Dermis blood vessel endothelial cell (primary cell): Measurements from ENCODE around the gene HAPLN1. TPM values are rescaled to one million over a fixed set of nuclear protein-coding genes. Genes with fewer than 3 reads are reported as not detected.
"Not testable (repeated sequence)": the region's sequence is repeated elsewhere in the genome, so short reads cannot be mapped to it uniquely, and the experiment has no call there.

Source experiments
- DNase-seq: peaks from one replicate; pipeline ENCODE4 v3.0.0; 2010
- total RNA-seq: library from RNA; depleted of rRNA; stranded (reverse); fragments of >200 nt; gene quantifications from 2 replicates; pipeline ENCODE4 v1.2.3, GENCODE V29; 2014

The HAPLN1 gene
- total RNA-seq = under 0.01 TPM in 1 of 2 replicates, not detected in the other

DNA sequence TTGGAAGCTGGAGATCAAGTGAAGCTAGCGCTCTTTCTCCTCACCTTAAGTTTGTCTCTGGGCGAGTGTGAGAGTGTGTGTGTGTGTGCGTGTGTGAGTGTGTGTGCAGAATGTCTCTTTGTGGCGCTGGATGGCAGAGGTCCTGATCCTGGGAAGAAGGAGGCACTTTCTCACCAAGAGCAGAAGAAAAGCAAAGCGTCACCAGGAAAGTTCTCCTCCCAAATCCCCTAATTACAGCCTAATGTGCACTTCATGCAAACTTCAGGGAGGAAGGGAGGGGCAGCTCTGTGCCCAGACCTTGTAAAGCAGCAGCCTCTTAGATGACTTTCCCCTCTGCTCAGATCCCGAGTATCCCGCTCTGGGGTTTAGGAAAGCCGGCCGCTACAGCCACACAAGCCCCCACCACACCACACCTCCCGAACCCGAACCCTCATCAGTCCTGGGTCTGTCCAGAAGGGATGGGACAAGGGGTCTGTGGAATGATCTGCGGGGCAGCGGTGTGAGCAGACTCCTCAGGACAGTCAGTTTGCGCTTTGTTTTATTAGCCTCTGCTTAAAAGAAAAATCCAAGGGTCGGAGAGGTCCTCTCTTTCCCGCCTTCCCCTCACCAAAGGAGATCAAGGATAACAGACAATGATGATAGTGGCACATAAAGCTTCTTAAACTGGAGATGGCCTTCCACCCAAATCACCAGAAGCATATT is at the start of gene HAPLN1:
Gene HAPLN1, minus strand, starts transcription at position 20 of the 702 bp plus-strand sequence. CDS start 47,332 bp downstream, outside the sequence.
- DNase-seq = peak; percentile 2

DNA sequence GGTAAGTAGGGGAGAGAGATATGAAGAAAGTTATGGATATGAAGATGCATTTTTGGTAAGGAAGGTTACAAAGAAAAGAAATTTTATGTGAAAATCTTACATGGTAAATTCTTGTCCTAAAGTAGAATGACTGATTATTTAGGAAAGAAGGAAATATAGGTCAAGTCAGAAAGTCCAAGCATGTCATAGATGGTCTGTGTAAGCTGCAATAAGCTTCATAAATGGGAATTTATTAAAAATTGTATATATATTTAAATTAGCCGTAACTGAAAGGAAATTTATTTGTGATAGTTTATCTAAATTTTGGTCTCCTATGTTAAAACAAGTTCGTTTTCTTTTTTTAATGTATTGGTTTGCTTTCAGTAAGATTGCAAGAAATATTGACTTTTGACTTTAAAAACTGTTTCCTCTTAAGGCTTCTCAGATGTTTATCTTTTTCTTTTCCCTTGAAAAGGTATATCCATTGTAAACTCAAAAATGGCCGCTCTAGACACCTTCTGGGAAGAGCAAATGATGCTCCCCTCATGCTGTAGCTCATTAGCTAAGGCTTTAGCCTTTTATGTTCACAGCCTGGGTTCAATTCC is 46.8 kb upstream of the HAPLN1 start:
- no peak for DNase-seq

DNA sequence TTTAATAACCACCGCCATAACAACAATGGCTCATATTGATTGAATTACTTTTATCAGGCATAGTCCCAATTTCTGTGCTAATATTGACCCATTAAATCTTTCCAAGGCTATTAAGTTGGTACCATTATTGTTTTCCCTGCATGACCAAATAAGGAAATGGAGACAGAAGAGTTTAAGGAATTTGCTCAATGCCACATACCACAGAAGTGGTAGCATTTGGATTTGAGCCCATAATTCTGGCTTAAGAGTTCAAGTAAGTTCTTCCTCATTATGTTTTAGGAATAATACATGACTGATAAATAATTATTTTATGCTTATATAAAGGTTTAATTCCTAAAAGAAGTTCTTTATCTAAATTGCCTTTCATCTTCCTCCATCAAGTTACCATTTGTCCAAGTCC is 43.4 kb upstream of the HAPLN1 start:
- no peak for DNase-seq

DNA sequence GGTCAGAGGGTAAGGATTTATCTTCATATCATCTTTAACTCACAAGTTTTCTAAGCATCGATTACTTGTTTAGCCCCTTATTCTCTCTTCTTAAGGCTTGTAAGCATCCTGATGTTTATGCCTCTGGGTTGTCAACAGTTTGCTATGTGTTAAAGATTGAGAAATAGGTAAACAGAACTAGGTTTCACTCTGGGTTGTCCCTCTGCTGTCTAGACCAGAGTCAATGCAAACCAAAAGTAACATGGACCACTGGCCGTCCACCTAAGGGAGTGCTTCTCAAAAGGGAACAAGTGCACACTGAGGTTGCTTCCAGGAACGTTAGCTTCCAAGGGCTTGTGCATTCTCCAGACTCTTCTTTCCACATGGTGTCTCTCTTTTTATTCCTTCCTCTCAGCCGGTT is 39.9 kb upstream of the HAPLN1 start:
- no peak for DNase-seq

DNA sequence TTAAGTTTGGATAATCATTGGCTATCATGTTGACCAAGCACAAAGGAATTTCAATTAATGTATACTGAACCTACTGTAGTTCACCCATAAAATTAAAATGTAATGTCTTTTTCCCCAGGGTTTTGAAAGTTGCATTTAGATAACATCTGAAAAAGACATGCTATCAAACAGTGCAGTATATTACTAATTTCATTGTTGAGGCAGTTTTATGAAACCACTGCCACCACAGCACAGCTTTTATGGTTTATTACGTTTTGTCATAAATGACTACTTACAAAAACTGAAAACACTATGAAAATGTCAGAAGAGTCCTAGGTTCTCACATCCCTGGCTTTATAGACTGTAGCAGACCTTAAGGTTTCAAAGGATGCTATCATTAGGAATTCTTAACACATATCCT is 32.0 kb upstream of the HAPLN1 start:
- no peak for DNase-seq

DNA sequence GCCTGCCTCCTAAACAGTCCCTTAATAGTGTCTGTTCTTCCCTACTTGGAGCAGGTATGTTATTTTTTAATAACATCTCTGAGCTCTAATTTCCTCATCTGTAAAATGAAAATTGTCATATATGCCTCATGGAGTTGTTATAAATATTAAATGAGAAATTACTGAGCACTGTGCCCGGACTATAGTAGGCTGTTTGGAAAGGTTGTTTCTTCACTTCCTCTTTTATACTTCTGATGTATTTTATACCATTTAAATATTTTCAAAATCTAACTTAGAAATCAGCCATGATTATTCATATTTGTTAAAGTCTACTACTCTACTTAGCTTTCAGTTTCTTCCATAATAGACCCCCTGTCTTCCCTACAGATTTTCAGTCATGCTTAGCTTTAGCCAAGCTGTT is 30.5 kb upstream of the HAPLN1 start:
- no peak for DNase-seq

DNA sequence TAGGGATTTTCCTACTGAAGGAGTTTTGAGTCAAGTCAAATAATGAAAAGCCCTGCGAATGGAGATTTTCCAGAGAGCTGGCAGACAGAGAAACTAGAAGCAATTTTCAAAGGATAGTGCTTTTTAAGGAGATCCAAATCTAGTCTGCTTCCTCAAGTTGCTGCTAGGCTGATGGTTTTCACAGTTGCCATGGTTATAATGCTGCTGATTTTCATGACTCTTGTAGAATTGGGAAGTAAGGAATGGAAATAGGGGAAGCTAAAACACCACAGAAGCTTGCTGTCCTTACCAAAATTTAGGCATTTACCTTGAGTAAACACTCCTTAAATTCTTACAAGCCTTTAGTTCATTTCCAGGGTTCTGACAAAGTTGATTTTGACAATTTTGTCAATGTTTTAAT is 30.1 kb upstream of the HAPLN1 start:
- no peak for DNase-seq

DNA sequence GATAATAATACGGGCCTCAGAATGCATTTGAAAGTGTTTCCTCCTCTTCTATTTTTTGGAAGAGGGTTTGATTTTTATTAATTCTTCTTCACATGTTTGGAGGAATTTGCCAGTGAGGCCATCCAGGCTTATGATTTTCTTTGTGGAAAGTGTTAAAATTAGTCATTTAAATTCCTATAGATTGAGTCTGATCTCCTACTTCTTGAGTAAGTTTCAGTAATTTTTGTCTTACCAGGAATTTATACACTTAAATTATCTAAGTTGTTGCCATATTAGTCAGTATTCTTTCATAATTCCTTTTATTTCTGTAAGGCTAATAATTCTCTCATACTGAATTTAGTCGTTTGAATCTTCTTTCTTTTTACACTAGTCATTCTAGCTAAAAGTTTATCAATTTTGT is 25.2 kb upstream of the HAPLN1 start:
- DNase-seq = no peak

DNA sequence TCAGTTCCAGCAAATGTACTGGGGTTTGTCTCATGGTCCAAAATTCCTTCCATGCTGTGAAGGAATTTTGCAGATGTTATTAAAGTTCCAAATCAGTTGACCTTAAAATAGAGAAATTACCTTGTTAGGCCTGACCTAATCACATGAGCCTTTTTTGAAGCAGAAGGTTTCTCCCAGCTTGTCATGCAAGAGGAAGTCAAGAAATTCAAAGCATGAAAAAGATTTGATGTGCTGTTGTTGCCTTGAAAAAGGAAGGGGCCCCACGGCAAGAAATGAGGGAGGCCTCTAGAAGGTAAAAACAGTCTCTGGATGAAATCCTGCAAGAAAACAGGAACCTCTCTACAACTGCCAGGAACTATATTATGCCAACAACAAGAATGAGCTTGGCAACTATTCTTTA is 24.2 kb upstream of the HAPLN1 start:
- no peak for DNase-seq

DNA sequence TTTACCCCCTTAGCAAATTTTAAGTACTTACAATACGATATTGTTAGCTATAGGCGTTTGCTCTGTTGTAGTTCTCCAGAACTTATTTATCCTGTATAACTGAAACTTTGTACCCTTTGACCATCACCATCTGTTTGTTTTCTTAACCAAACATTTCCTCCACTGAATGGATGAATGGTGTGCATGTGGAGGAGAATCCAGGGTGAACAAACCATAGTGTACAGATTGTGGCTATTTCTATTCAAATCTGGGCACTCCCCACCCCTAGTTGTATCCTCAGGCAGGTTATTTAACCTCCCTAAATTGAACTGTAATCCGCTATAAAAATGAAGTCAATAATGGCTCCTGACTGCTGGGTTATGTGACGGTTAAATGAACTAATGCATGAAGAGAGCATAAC is 21.4 kb upstream of the HAPLN1 start:
- DNase-seq = no peak

DNA sequence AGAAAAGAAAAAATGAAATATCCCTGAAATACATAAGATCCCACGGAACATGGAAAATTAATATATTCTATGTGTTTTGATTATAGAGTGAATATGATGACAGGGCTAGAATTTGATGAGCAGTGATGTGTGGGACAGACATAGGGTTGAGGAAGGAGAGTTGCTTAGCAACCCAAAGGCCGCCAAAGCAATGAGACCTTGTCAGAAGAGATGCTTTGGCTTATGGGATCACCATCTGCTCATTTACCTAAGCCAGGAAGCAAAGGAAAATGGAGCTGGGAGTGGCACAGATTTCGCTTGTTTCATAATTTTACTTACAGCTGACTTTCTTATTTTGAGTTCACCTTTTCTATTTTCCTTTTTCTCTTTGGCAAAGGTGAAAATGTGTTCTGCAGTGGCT is 20.9 kb upstream of the HAPLN1 start:
- no peak for DNase-seq

DNA sequence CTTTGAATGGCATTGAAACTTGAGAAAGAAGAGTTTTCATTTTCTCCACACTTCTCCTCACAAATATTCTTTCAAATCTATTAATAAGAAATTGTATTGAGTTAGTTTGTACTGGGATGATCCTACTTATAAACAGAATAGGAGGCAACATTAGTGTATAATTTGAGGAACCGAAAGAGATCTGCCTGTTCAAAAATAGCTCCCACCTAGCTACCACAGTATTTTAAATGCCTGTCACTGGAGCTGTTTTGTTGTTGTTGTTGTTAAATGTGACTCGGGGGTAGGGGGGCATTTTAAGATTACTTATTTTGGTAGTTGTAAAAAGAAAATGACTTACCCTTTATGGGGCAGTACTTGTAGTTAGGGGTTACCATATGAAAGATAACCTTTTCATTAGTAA is 20.1 kb upstream of the HAPLN1 start:
- DNase-seq = no peak

DNA sequence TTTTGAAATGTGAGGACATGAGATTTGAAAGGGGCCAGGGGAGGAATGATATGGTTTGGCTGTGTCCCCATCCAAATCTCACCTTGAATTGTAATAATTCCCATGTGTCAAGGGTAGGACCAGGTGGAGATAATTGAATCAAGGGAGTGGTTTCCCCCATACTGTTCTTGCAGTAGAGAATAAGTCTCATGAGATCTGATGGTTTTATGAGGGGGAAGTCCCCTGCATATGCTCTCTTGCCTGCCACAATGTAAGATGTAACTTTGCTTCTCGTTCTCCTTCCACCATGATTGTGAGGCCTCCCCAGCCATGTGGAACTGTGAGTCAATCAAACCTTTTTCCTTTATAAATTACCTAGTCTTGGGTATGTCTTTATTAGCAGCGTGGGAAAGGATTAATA is 15.5 kb upstream of the HAPLN1 start:
- DNase-seq = not testable (repeated sequence)

DNA sequence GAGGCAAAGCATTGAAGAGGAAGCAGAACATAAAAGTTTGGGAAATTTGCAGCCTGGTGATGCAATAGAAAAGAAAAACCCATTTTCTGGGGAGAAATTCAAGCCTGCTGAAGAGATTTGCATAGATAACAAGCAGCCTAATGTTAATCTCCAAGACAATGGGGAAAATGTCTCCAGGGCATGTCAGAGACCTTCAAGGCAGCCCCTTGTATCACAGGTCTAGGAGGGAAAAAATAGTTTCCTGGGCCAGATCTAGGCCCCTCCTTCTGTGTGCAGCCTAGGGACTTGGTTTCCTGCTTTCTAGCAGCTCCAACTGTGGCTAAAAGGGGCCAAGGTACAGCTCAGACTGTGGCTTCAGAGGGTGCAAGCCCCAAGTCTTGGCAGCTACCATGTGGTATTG is 14.4 kb upstream of the HAPLN1 start:
- not testable (repeated sequence) for DNase-seq

DNA sequence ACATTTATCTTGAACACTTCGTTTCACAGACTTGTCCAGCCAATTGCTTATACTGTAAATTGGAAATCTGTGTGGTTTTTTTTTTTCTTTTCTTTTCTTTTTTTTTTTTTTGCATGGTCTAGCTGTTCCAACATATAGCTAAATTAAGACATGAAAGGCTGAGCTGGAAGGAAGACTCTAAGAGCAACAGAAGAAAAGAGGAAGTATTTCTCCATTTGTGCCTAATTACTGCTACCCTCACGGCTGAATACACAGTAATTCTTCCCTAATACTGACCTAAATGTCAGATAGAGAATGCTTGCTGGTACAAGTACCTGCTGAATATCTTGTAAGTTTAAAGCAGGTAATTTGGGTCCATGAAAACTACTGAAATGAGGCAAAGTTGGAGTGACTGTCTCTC is 11.0 kb upstream of the HAPLN1 start:
- no peak for DNase-seq

DNA sequence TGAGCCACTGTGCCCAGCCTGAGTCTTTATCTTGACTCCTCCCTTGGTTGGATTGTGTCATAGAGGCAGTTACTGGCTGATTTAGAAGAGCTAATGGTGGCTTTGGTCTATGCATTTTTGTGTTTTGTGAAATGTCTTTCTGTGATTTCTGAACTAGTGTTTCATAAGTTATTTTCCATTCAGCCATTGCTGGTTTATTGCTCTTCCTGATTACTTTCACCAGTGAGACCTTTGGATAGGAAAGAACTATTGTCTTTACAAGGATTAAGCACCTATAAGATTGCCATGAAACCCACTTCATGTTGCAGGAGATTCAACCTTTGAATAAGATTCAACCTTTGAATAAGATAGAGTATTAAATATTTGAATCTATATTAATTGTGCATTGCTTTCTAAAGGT is 8.7 kb upstream of the HAPLN1 start:
- no peak for DNase-seq

DNA sequence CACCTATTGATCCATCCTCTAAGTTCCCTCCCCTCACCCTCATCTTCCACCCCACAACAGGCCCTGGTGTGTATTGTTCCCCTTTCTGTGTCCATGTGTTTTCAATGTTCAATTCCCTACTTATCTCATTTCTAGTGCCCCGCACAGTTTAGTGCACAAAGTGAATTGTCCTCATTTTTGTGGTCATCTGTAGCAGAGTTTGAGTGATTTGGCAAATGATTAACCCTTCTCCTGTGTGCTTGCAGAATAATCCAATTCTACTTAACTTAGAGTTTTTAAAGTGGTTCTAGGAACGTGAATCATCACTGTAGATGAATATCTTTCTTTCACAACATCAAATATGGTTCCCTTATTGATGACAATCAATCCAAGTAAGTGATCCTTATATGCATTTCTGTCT is 6.3 kb upstream of the HAPLN1 start:
- no peak for DNase-seq

DNA sequence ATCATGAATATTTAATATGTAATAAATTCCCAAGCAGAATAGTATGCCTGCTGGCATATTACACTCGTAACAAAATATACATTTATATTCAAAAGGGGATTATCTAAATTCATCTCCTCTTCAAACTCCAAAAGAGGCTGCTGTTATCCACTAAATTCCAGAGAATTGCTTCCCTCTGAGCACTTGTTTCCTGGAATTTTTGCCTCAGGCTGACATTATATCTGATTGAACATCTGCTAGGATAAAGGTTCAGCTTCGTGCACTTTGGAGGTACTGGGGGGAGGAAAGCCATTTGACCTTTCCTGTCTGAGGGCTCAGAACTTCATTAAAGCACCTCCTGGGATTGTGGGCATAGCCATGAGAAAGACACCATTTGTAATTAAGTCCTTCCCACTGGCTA is 4.3 kb upstream of the HAPLN1 start:
- no peak for DNase-seq

DNA sequence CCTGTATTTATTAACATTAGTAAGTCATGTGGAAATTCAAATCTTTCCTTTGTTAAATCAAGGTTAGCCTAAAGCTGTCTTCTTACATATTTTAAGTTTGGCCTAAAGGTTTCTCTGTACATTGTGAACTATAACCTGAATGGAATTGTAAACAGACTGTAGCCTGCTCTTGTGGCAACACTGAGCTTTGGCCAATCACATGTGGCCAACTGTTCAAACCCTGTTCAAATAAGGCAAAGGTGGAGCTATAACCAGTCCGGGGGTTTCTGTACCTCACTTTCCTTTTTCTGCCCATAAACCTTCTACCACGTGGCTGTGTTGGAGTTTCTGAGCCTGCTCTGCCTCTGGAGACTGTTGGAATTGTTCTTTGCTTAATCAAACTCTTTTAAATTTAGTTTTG is 3.3 kb upstream of the HAPLN1 start:
- DNase-seq = no peak

DNA sequence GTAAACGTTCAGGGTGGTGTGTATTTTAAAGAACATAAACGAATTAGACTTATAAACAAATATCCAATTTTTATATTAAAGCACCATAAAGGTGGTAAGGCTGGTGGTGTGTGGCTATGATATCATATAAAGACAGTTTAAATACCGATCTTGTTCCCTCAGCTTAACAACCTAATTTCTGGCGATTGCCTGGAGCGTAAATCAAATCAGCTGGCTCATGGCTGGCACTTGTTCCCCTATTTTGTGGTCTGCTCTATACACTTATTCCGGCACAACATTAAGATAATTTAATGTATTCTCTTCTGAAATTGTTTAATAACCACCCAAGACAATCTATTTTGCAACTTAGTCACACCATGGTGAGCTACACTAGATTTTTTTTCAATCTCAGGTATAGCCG is 2.4 kb upstream of the HAPLN1 start:
- no peak for DNase-seq

DNA sequence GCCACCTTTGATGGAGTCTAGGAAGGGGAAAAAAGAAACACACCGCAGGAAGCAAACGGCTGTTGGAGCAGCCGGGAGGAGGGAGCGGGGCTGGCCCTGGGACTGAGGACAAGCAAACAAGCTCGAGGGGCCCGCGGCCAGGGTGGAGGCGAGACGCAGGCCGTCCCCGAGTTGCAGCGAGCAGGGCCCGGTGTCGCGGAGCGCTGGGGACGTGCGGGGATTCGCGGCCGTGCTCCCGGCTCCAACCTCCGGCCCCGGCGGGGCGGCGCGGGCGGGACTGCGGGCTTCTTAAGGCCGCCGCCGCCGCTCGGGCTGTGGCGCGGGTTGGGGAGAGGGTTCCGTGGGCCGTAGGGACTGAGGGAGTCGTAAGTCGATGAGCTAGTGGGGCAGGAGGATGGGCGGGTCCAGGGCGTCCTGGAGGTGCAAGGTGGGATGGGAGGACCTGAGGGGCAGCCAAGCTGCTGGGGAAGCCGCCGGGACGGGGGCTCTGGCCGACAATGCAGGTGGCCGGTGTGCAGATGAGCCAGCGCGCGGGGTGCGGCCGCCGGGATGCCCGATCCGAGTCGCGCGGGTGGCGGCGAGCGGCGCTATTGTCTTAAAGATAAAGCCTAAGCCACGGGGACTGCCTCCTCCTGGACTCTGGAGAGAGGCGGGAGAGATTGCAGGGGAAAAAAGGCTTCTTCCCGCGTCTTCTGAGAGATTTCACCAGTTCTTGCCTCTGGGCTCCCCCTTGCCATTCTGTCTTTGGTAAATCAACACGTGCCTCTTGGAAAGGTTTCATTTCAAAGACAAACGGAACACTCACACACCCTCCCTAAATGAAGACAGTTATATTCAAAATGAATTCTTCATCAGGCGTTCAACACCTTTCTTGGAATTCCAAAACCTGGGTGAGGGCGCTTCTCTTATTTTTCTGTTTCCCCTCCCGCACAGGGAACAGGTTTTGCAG is 1.6 kb upstream of the HAPLN1 start:
- peak; percentile 69 for DNase-seq

DNA sequence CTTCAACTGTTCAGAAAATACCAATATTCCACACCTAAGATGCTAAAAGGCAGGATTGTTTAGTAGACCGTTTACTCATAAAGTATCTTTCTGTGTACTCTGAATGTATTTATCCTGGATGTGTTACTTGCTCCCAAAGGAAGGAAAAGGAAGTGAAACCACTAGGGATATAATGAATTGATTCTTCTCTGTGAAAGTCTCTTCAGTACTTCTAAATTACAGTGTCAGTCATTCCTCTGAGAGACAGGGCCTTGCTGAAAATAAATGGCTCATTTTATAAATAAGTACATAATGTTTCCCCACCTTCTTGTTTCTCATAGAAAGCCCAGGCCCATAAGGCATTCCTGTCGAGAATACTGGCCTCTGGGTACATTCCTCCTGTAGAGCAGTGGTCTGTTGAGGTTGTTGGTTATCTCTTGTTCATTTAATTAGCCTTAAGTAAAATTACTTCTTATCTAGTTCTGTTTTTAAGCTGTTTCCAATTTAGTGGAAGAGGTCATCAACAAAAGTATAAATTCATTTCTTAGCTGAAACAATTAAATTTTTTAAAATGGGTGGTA is 1.6 kb downstream of the HAPLN1 start:
- DNase-seq = no peak

DNA sequence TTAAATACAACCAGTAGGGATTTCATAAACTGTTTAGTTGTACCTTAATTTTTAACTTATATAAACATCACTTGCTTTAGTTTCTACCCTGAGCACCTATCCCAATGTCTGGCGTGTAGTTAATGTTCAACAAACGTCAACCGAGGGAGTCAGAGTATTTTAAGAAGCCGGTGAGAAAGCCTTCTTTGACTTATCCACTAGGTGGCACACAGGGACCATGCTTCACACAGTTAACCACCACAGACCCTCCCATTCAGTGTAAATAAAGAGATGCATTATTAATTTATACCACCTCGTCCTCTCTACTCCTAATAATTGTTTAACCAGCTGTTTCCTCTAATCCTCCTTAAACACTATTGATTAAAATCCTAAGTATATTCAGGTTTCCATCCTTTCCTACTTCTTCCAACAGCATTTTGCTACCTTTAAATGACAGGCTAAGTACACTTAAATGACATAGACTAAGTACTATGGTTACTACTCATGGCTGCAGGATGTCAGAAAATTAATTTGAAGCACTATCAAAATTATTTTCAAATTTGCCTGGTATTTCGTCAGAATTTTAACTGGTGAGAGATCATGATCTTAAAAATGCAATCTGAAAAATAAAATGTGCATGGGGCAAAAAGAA is 2.3 kb downstream of the HAPLN1 start:
- DNase-seq = peak; percentile 83
